Activated naive CD4-positive, alpha-beta T cell treated with anti-CD3 and anti-CD28 coated beads, Interleukin-2, amount 10 ng/mL, durations not matched to agents 7 days and 5 days (primary cell): ENCODE measurements around the gene LHFPL3.

Experiments used
- CTCF ChIA-PET: fragments of 350-600 bp; sonication (Branson Sonifier 250); formaldehyde crosslinking; loops from one replicate; lab custom pipeline; 2021; ENCODE audit warnings: antibody characterized with exemption; lab: Charles Lee
- DNase-seq: peaks from one replicate; pipeline ENCODE4 v3.0.0-alpha.2; 2020
- H3K27ac Mint-ChIP-seq: one replicate; pipeline ENCODE4 v1.8.0; 2021; ENCODE audit warnings: mild to moderate bottlenecking, moderate library complexity, mixed read lengths
- H3K27me3 Mint-ChIP-seq: one replicate; pipeline ENCODE4 v1.8.0; 2021; ENCODE audit warnings: mild to moderate bottlenecking, mixed read lengths
- H3K36me3 Mint-ChIP-seq: one replicate; pipeline ENCODE4 v1.8.0; 2021; ENCODE audit warnings: mixed read lengths
- H3K4me1 Mint-ChIP-seq: one replicate; pipeline ENCODE4 v1.8.0; 2021; ENCODE audit warnings: mixed read lengths
- H3K4me3 Mint-ChIP-seq: one replicate; pipeline ENCODE4 v1.8.0; 2021; ENCODE audit warnings: mild to moderate bottlenecking, moderate library complexity, mixed read lengths
- H3K9me3 Mint-ChIP-seq: one replicate; pipeline ENCODE4 v1.8.0; 2021; ENCODE audit warnings: mixed read lengths

LHFPL3 gene

DNA sequence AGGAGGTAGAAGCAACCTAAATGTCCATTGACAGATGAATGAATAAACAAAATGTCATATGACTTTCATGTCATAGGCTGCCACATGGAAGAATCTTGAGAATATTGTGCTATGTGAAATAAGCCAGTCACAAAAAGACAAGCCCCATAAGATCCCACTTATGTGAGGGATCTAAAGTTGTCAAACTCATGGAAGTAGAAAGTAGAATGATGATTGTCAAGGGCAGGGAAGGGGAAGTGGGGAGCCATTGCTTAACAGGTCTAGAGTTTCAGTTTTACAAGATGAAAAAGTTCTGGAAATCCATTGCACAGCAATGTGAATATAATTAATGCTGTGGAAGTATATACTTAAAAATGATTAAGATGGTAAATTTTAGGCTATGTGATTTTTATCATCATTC, 456.3 kb downstream of the LHFPL3 start:
- DNase-seq: no peak
- Mint-ChIP-seq H3K27me3 (peaks cover 11% of the 10 kb centered on the region), H3K9me3 (no peaks in the 10 kb centered on the region), H3K4me1 (no peaks in the 10 kb centered on the region), H3K27ac (no peak overlapping the region), H3K4me3 (no peak overlapping the region), H3K36me3 (no peaks in the 10 kb centered on the region)
- CTCF ChIA-PET: no interaction called here

DNA sequence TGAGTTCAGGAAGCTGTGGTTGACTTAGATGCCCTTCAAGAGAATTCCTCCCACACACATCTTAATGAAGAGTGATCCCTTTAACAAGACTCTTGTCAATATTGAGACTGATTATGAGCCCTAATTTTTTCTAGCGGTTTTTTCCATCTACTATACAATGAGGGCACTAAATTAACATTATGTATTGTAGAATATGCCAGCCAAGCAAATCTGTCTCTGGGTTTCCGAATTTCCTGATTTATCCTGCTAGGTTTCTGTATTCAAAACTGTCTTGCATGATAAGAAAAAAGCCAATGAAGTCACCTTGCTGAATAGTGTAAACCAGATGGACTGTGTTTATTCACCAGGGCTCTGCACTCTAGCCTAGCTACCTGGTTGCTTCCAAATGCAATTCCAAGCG, 461.4 kb downstream of the LHFPL3 start:
- H3K36me3 Mint-ChIP-seq: no peaks in the 10 kb centered on the region
- no peaks in the 10 kb centered on the region for H3K4me1 Mint-ChIP-seq
- no peak overlapping the region for H3K27ac Mint-ChIP-seq
- CTCF ChIA-PET: no interaction called here
- H3K27me3 Mint-ChIP-seq: peaks cover 17% of the 10 kb centered on the region
- H3K9me3 Mint-ChIP-seq: no peaks in the 10 kb centered on the region
- no peak for DNase-seq
- H3K4me3 Mint-ChIP-seq: no peak overlapping the region

DNA sequence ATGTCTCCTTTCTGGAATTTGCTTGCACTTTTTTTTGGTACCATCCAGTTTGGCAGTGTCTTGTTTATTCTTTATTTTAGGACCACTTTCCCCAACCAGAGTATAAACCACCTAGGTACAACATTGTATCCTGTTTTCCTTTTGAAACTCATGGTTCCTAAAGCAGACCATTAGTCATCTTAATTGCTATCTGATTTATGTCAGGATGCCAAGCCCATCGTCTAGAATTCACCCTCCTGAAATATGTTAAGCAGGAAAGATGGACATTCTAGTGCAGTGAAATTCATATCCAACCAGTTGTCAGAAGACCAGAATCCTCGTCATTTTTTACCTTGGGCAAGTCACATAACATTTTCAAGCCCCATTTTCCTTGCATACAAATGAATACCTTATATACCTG, 462.0 kb downstream of the LHFPL3 start:
- DNase-seq: no peak
- CTCF ChIA-PET: no interaction called here
- H3K27me3 Mint-ChIP-seq: peaks cover 15% of the 10 kb centered on the region
- no peaks in the 10 kb centered on the region for H3K4me1 Mint-ChIP-seq
- no peak overlapping the region for H3K27ac Mint-ChIP-seq
- no peak overlapping the region for H3K4me3 Mint-ChIP-seq
- H3K36me3 Mint-ChIP-seq: no peaks in the 10 kb centered on the region
- no peaks in the 10 kb centered on the region for H3K9me3 Mint-ChIP-seq

DNA sequence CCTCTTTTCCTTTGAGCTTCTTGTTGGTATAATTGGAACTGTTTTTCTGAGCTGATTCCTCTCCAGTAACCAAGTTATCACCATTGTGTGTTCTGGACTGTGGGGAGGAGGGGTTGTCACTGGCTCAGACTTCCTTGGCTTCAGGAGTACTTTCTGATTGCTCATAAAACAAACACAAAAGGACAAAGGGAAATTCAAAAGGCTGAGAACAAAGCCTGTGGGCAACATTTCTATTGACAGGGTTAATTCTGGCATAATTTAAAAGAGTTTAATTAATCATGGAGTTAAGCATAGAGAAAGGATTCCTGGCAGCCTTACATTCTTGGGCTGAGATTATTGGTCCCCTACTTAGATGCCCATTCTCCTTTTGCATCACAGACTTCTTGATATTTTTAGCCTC, 462.7 kb downstream of the LHFPL3 start:
- H3K4me3 Mint-ChIP-seq: no peak overlapping the region
- peaks cover 10% of the 10 kb centered on the region for H3K27me3 Mint-ChIP-seq
- no peaks in the 10 kb centered on the region for H3K4me1 Mint-ChIP-seq
- H3K36me3 Mint-ChIP-seq: no peaks in the 10 kb centered on the region
- no peak for DNase-seq
- CTCF ChIA-PET: no interaction called here
- H3K9me3 Mint-ChIP-seq: no peaks in the 10 kb centered on the region
- no peak overlapping the region for H3K27ac Mint-ChIP-seq

DNA sequence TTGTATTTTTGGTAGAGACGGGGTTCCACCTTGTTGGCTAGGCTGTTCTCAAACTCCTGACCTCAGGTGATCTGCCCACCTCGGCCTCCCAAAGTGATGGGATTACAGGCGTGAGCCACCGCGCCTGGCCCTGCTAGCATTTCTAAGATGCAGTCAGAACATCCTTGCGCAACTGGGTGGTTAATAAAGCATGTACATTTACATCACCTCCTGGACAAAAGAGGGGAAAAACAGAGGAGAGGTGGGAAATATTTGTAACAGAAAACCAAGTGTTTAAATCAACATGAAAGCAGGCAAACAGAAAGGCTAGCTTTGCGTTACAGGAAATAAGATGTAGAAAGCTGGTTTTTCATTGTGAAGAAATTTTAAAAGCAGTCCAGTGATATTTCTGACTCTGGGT, 464.7 kb downstream of the LHFPL3 start:
- Mint-ChIP-seq H3K27ac (no peak overlapping the region), H3K27me3 (peaks cover 10% of the 10 kb centered on the region), H3K9me3 (no peaks in the 10 kb centered on the region), H3K4me3 (no peak overlapping the region), H3K36me3 (no peaks in the 10 kb centered on the region), H3K4me1 (no peaks in the 10 kb centered on the region)
- CTCF ChIA-PET: no interaction called here
- DNase-seq: no peak

DNA sequence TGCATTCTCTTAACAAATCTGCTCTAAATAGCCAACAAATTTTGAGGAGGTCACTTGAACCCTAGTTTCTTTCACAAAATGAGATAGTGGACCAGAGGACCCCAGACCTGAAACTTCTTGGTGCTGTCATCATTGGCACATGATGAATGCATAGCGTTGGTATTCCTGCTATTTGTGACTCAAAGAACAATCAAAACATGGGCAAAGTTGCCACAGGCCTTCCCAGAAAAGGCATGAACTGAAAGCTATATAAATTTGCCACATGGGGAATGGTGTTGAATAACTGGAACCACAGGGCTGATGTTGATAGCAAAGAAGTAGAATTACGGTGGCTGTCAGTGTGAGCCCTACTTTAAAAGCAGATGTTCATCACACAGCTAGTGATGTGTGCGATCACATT, 465.8 kb downstream of the LHFPL3 start:
- no peak for DNase-seq
- H3K27me3 Mint-ChIP-seq: peaks cover 11% of the 10 kb centered on the region
- H3K4me1 Mint-ChIP-seq: no peaks in the 10 kb centered on the region
- H3K4me3 Mint-ChIP-seq: no peak overlapping the region
- no peaks in the 10 kb centered on the region for H3K36me3 Mint-ChIP-seq
- no peak overlapping the region for H3K27ac Mint-ChIP-seq
- no peaks in the 10 kb centered on the region for H3K9me3 Mint-ChIP-seq
- CTCF ChIA-PET: no interaction called here

DNA sequence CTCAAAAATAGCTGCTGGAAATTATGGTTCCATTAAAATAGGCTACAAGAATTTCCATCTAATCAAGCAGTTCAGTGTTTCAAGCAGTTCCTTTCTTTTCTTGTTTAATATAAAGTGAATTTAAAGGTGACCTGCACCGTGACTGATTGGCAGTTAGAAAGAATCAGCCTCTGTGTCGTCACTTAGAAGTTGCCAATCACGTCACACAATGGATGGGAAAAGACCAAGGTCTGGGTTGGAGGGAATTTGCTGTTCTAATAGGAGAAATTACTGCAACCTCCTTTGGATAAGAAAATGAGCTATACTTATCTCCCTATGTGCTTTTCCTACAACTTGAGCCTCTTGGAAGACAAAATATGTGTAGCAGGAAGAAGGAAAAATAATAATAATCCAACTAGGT, 466.2 kb downstream of the LHFPL3 start:
- H3K4me1 Mint-ChIP-seq: no peaks in the 10 kb centered on the region
- no peak for DNase-seq
- H3K27ac Mint-ChIP-seq: no peak overlapping the region
- H3K36me3 Mint-ChIP-seq: no peaks in the 10 kb centered on the region
- no peak overlapping the region for H3K4me3 Mint-ChIP-seq
- H3K9me3 Mint-ChIP-seq: no peaks in the 10 kb centered on the region
- CTCF ChIA-PET: no interaction called here
- peaks cover 16% of the 10 kb centered on the region for H3K27me3 Mint-ChIP-seq

DNA sequence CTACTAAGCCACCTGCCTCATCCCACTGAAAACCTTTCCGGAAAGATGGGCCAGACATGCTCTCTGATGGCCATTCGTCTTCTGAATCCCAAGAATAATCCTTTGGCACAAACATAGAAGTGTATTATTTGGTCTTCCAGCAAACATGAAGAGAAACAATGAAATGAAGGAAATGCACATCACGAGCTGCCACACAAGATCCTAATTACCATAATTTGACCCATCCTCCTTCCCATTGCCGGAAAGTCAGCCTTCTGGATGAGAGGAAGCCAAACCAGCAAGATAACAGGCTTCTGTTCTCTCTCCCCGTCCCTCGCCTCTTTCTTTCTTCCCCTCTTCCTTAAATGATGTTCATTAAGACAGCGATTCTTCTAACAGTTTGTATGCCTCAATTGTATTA, 466.7 kb downstream of the LHFPL3 start:
- CTCF ChIA-PET: no interaction called here
- Mint-ChIP-seq H3K4me3 (no peak overlapping the region), H3K27ac (no peak overlapping the region), H3K36me3 (no peaks in the 10 kb centered on the region), H3K9me3 (no peaks in the 10 kb centered on the region), H3K27me3 (peaks cover 17% of the 10 kb centered on the region), H3K4me1 (no peaks in the 10 kb centered on the region)
- DNase-seq: no peak

DNA sequence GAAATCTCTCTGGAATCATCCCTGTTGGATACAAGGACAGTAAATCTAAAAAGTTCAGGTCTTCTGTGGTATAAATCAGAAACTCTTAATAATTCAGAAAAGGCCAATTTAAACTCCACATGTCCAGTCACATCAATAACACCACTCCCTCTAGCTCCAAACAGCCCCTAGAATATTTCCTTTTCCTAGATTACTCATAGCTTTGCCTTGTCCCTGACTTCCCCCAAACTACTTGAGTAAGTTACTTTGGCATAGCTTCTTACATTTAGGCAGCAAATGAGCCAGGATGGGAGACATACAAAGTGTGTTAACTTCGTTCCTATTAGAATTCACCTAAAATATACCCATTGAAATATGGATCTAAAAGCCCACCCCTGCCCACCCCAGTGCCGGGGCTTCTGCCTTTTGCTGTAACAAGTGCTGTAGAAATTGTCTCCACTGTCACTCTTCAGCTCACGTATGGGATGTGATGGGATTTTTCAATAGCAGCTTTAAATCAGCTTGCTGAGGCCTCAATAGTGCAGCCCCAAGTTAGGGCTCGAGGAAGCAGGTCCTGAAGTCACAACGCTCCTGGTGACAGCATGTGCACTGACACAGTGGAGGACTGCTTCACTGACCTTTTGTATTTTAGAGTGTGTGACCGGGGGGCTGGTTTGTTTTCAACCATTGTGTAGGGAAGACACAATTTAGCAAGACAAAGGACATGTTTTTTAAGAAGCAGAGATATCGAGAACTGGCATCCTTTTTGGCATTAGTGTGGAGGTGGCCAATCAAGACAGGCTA, 467.4 kb downstream of the LHFPL3 start:
- peaks cover 17% of the 10 kb centered on the region for H3K27me3 Mint-ChIP-seq
- CTCF ChIA-PET: no interaction called here
- no peaks in the 10 kb centered on the region for H3K36me3 Mint-ChIP-seq
- no peaks in the 10 kb centered on the region for H3K9me3 Mint-ChIP-seq
- no peaks in the 10 kb centered on the region for H3K4me1 Mint-ChIP-seq
- H3K4me3 Mint-ChIP-seq: no peak overlapping the region
- H3K27ac Mint-ChIP-seq: no peak overlapping the region
- no peak for DNase-seq

DNA sequence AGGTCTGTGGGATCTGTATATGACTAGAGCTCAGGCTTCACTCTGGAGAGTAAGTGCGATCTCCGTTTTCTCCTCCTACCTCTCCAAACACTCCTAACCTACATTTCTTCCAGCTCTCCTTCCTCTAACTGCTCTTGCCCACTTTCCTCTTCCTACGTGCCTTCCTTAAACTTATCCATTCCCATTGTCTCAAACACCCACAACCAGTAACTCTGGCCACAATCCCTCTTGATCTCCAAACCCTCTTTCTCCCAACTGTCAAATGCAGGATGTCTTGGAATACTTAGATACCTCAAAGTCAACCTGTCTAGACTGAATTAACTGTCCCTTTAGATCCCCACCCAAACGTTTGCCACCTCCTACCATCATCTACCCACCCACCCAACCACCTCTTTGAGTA, 471.9 kb downstream of the LHFPL3 start:
- Mint-ChIP-seq H3K9me3 (no peaks in the 10 kb centered on the region), H3K4me1 (no peaks in the 10 kb centered on the region), H3K27me3 (peaks cover 17% of the 10 kb centered on the region), H3K36me3 (no peaks in the 10 kb centered on the region), H3K27ac (no peak overlapping the region), H3K4me3 (no peak overlapping the region)
- CTCF ChIA-PET: no interaction called here
- DNase-seq: no peak

DNA sequence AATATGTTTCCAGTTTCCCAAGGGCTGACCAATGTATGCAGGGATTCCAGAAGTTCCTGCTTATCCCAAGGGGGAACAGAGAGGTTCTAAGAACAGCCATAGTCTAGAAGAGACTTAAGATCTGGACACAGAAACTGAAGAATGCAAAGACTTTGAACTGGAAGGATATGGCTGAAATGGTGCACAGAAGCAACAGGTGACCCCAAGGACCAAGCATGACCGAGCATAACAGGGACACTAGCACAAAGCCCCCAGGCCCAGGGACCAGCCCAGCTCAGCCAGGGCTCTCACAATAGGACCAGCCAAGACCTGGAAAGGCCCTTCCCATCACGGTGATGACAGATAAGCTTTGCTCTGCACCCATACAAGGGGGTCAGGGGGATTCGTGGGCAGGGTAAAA, 472.6 kb downstream of the LHFPL3 start:
- no peaks in the 10 kb centered on the region for H3K9me3 Mint-ChIP-seq
- no peak overlapping the region for H3K27ac Mint-ChIP-seq
- no peaks in the 10 kb centered on the region for H3K4me1 Mint-ChIP-seq
- CTCF ChIA-PET: no interaction called here
- peaks cover 21% of the 10 kb centered on the region for H3K27me3 Mint-ChIP-seq
- no peak overlapping the region for H3K4me3 Mint-ChIP-seq
- H3K36me3 Mint-ChIP-seq: no peaks in the 10 kb centered on the region
- no peak for DNase-seq

DNA sequence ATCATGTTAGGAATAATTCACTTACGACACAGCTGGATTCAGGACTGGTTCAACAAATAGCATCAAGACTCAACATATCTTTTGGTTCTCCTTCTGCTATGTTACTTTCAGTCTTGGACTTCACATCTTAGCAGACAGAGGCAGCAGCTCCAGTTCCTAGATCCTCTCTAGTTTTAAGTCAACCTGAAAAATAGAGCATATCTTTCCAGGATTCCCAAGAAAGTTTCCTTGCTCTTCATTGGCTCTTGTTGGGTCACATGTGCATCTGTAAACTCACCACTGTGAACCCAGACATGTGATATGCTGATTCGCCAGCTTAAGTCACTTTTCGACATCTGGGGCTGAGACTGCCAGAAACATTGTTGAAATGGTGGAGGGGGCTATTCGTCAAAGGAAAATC, 475.5 kb downstream of the LHFPL3 start:
- H3K27me3 Mint-ChIP-seq: peaks cover 21% of the 10 kb centered on the region

DNA sequence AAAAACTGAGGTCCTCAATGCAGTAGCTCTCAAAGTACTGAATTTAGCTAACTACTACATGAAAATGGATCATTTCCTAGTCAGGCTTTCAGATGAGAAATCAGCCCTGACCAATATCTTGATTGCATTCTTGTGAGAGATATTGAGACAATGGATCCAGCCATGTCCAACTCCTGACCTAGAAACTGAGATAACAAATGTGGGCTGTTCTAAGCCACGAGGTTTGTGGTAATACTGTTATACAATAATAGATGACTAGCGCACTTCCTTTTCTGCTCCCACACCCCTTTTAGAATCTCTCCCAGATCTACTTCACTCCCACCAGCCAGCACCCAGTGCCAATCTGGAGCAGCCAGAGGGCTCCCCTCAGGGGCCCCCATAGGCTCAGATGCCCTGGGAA, 476.3 kb downstream of the LHFPL3 start:
- Mint-ChIP-seq H3K27me3 (peaks cover 14% of the 10 kb centered on the region), H3K27ac (no peak overlapping the region), H3K36me3 (no peaks in the 10 kb centered on the region), H3K4me1 (no peaks in the 10 kb centered on the region), H3K9me3 (no peaks in the 10 kb centered on the region), H3K4me3 (no peak overlapping the region)
- CTCF ChIA-PET: no interaction called here
- no peak for DNase-seq

More for the DNA sequence above, 475.5 kb downstream of the LHFPL3 start:
- Mint-ChIP-seq H3K9me3 (no peaks in the 10 kb centered on the region), H3K36me3 (no peaks in the 10 kb centered on the region), H3K27ac (no peak overlapping the region), H3K4me1 (no peaks in the 10 kb centered on the region), H3K4me3 (no peak overlapping the region)
- CTCF ChIA-PET: no interaction called here
- no peak for DNase-seq

DNA sequence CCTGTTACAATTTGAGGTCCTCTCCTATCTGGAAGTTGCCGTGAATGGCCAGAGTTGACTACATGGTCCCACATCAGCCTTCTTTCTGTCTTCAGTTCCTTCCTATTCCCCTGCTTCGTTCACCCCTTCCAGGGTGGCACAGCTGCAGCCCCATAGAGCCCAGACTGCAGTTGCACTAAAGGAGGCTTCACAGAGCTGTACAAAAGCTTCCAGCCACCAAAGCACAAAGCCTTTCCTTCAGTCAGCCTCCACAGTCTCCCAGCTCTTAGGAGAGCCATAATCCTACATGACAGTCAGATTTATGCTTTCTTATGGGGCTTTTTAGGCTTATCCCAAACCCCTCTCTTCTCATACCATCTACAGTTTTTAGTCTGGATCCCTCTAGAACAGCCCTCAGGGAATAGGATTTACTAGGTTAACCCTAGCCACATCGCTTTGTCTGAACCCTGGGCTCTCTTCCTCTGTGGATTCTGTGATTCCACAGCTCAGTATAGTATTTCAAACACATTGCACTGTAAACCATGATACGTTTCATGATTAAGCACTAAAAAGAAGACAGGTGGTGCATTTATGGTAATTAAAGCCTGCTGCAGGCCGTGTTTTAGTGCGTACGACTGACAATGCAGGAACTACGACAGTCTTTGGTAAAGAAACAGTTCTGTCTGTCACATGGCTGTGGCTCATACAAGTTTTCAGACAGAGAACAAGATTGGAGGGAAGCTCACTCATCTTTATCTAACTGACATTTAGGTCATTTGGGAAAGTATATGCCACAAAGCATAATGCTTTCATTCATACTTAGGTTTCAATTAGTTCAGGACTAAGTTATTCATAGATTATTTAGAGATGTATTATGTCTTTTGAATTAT, 477.3 kb downstream of the LHFPL3 start:
- H3K27me3 Mint-ChIP-seq: peaks cover 15% of the 10 kb centered on the region
- H3K27ac Mint-ChIP-seq: no peak overlapping the region
- no peaks in the 10 kb centered on the region for H3K9me3 Mint-ChIP-seq
- DNase-seq: no peak
- no peak overlapping the region for H3K4me3 Mint-ChIP-seq
- H3K4me1 Mint-ChIP-seq: no peaks in the 10 kb centered on the region
- CTCF ChIA-PET: no interaction called here
- H3K36me3 Mint-ChIP-seq: no peaks in the 10 kb centered on the region

DNA sequence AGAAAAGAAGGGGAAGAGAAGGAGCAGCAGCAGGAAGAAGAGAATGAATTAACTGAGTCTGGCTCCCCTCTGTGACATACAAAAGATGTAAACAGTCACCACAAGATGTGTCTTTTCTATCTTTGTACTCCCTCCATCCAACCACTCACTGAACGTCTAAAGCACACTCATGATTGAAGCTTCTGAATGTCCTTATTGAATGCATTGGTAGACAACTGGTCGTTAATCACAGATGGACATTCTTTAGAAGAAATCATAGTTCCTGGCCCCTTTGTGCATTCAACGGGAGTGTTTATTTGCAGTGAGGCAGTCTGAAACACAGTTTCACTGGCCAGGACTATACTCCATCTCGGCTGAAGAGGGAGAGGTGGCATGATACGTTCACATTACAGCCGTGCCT, 479.3 kb downstream of the LHFPL3 start:
- H3K4me3 Mint-ChIP-seq: no peak overlapping the region
- no peaks in the 10 kb centered on the region for H3K36me3 Mint-ChIP-seq
- H3K27me3 Mint-ChIP-seq: peaks cover 15% of the 10 kb centered on the region
- no peak for DNase-seq
- H3K4me1 Mint-ChIP-seq: no peaks in the 10 kb centered on the region
- CTCF ChIA-PET: no interaction called here
- H3K27ac Mint-ChIP-seq: no peak overlapping the region
- no peaks in the 10 kb centered on the region for H3K9me3 Mint-ChIP-seq
